COLO668 (cell line): ENCODE measurements around the gene ITPR2.
"Not testable (repeated sequence)": the region's sequence is repeated elsewhere in the genome, so short reads cannot be mapped to it uniquely, and the experiment has no call there.

Experiments used
- DNase-seq: peaks from one replicate; lab custom pipeline; 2025; ENCODE audit not compliant: unreplicated experiment; lab: John Stamatoyannopoulos, UW

The ITPR2 gene

GRCh38 chr12:26533211-26533610 lies 299.8 kb downstream of the ITPR2 start:
- DNase-seq, result no peak

- DNase-seq, result no peak
Observed at GRCh38 chr12:26530461-26530860, 302.5 kb downstream of the ITPR2 start.

- no peak for DNase-seq
Observed at GRCh38 chr12:26528943-26529342, 304.1 kb downstream of the ITPR2 start.

GRCh38 chr12:26527682-26528081 lies 305.3 kb downstream of the ITPR2 start:
- DNase-seq, result no peak

- DNase-seq, result peak; percentile 13
Observed at GRCh38 chr12:26524862-26525465, 308.0 kb downstream of the ITPR2 start.

GRCh38 chr12:26523708-26524150 lies 309.3 kb downstream of the ITPR2 start:
- DNase-seq, result no peak

GRCh38 chr12:26520869-26521268 lies 312.1 kb downstream of the ITPR2 start:
- no peak for DNase-seq

- DNase-seq, result no peak
Observed at GRCh38 chr12:26520109-26520508, 312.9 kb downstream of the ITPR2 start.

GRCh38 chr12:26519462-26519861 lies 313.5 kb downstream of the ITPR2 start:
- no peak for DNase-seq

GRCh38 chr12:26517320-26517719 lies 315.7 kb downstream of the ITPR2 start:
- DNase-seq, result not testable (repeated sequence)

- DNase-seq, result no peak
Observed at GRCh38 chr12:26514364-26514763, 318.6 kb downstream of the ITPR2 start.

GRCh38 chr12:26513363-26514043 lies 319.5 kb downstream of the ITPR2 start:
- no peak for DNase-seq

- DNase-seq, result no peak
Observed at GRCh38 chr12:26512213-26512612, 320.8 kb downstream of the ITPR2 start.

GRCh38 chr12:26510354-26510674 lies 322.7 kb downstream of the ITPR2 start:
- no peak for DNase-seq

GRCh38 chr12:26507613-26508012 lies 325.4 kb downstream of the ITPR2 start:
- no peak for DNase-seq

- DNase-seq, result no peak
Observed at GRCh38 chr12:26499979-26500640, 332.9 kb downstream of the ITPR2 start.

GRCh38 chr12:26496170-26496569 lies 336.8 kb downstream of the ITPR2 start:
- DNase-seq, result no peak

- no peak for DNase-seq
Observed at GRCh38 chr12:26493656-26494055, 339.3 kb downstream of the ITPR2 start.

- no peak for DNase-seq
Observed at GRCh38 chr12:26492406-26492805, 340.6 kb downstream of the ITPR2 start.

GRCh38 chr12:26489908-26490307 lies 343.1 kb downstream of the ITPR2 start:
- no peak for DNase-seq

GRCh38 chr12:26488351-26488750 lies 344.6 kb downstream of the ITPR2 start:
- no peak for DNase-seq

GRCh38 chr12:26473291-26473690 lies 359.7 kb downstream of the ITPR2 start:
- no peak for DNase-seq
